Measurements from ENCODE around the gene CDKN2B-AS1. TPM values are rescaled to one million over a fixed set of nuclear protein-coding genes. Genes with fewer than 3 reads are reported as not detected.

Gene CDKN2B-AS1
- total RNA-seq, 2 donors from 2014 or later = not detected

- Histone ChIP-seq H3K4me3 (no peak overlapping the region), H3K9me3 (no peaks in the 10 kb centered on the region), H3K4me1 (ENCODE audit: control insufficient read depth in 1 of 2, low read depth in 2 of 2) (peaks cover 11 to 19% of the 10 kb centered on the region in 2 donors), H3K36me3 (no peaks in the 10 kb centered on the region), H3K27ac (no peak overlapping the region), H3K27me3 (replicated peaks; ENCODE audit: insufficient read depth) (peaks cover 65% of the 10 kb centered on the region)
- no peak for ATAC-seq (ENCODE audit: insufficient number of reproducible peaks, low FRiP score, low read depth)
- DNase-seq (ENCODE audit: low spot score) = no peak
- no peak for TF ChIP-seq CTCF (IDR thresholded peaks at IDR 0.05)
These were observed 25.3 kb upstream of the CDKN2B-AS1 start for GRCh38 chr9:21969011-21969940.

DNA sequence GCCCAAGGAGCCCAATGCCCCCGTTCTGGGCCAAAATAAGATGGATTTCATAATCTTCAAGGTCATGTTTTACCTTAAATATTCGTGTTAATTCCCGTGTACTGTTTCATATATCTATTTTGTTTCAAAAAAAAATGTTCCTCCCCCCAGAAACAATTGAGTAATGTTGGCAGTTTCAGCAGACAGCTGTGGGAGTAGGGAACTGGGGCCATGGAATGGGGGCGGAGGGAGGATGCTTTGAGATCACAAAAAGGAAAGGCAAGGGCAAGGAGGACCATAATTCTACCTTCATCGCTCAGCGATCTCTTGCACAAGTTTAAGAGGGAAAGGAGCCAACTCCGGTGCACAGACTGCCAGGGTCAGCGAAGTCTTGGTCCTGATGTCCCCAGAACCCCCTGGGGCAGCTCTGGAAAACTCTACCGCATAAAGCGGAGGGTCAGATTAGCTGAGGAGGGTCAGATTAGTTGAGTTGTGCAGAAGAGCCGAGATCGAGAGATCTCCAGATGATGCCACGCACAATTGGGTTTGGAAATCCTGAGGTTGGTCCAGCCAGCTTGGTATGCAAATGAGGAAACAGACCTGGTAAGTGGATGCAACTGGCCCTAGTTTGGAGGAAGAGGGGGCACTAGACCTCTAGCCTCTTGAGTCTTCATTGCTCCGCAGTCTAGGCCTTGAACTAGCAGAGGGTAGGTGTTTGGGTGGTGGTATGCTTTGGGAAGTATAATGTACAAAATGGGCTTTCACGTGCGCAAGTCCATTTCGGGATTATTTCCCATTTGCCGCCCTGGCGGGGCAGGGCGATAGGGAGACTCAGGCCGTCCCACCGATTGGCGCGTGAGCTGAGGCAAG, 24.4 kb upstream of the CDKN2B-AS1 start:
- TF ChIP-seq CTCF (IDR thresholded peaks at IDR 0.05) = no peak
- ATAC-seq (ENCODE audit: insufficient number of reproducible peaks, low FRiP score, low read depth) = no peak
- DNase-seq (ENCODE audit: low spot score) = no peak
- Histone ChIP-seq H3K27me3 (replicated peaks; ENCODE audit: insufficient read depth) (peaks cover 68% of the 10 kb centered on the region), H3K27ac (no peak overlapping the region), H3K4me1 (ENCODE audit: control insufficient read depth in 1 of 2, low read depth in 2 of 2) (peaks cover 14 to 23% of the 10 kb centered on the region in 2 donors), H3K36me3 (no peaks in the 10 kb centered on the region), H3K4me3 (no peak overlapping the region), H3K9me3 (no peaks in the 10 kb centered on the region)

- H3K27me3 ChIP-seq (replicated peaks; ENCODE audit: insufficient read depth) = peaks cover 67% of the 10 kb centered on the region
- no peak for DNase-seq (ENCODE audit: low spot score)
- H3K4me3 ChIP-seq = no peak overlapping the region
- no peak for TF ChIP-seq CTCF (IDR thresholded peaks at IDR 0.05)
- H3K4me1 ChIP-seq (ENCODE audit: control insufficient read depth in 1 of 2, low read depth in 2 of 2) = peaks cover 10 to 21% of the 10 kb centered on the region in 2 donors
- H3K36me3 ChIP-seq = no peaks in the 10 kb centered on the region
- ATAC-seq (ENCODE audit: insufficient number of reproducible peaks, low FRiP score, low read depth) = no peak
- no peaks in the 10 kb centered on the region for H3K9me3 ChIP-seq
- H3K27ac ChIP-seq = no peak overlapping the region
These were observed 23.6 kb upstream of the CDKN2B-AS1 start for GRCh38 chr9:21970800-21971640.

- peaks cover 71% of the 10 kb centered on the region for H3K27me3 ChIP-seq (replicated peaks; ENCODE audit: insufficient read depth)
- peaks cover 10 to 21% of the 10 kb centered on the region in 2 donors for H3K4me1 ChIP-seq (ENCODE audit: control insufficient read depth in 1 of 2, low read depth in 2 of 2)
- ATAC-seq (ENCODE audit: insufficient number of reproducible peaks, low FRiP score, low read depth) (no peak), DNase-seq (ENCODE audit: low spot score) (no peak)
- H3K36me3 ChIP-seq = no peaks in the 10 kb centered on the region
- no peak for TF ChIP-seq CTCF (IDR thresholded peaks at IDR 0.05)
- no peaks in the 10 kb centered on the region for H3K9me3 ChIP-seq
- H3K27ac ChIP-seq = no peak overlapping the region
- no peak overlapping the region for H3K4me3 ChIP-seq
These were observed 22.2 kb upstream of the CDKN2B-AS1 start for GRCh38 chr9:21972361-21972760.

Measured in thoracic aorta (tissue), 2 donors.